Stimulated activated CD4-positive, alpha-beta T cell treated with anti-CD3 and anti-CD28 coated beads, Interleukin-1b, Interleukin-23, amount 100 ng/mL, for 1 hour (primary cell): ENCODE results near the gene GJD3.

ENCODE experiments used
- DNase-seq, 2 donors: peaks; one replicate each; pipeline ENCODE4 v3.0.0-alpha.2; 2020; ENCODE audit warnings: low read depth in 2 of 2

The GJD3 gene

GRCh38 chr17:40340880-40341807 lies 23.4 kb downstream of the GJD3 start:
- peak; percentile 49 to 69 for DNase-seq

GRCh38 chr17:40340327-40340726 lies 24.2 kb downstream of the GJD3 start:
- DNase-seq, result no peak

GRCh38 chr17:40338941-40339649 lies 25.4 kb downstream of the GJD3 start:
- DNase-seq, result no peak

GRCh38 chr17:40338058-40338457 lies 26.5 kb downstream of the GJD3 start:
- DNase-seq, result no peak

GRCh38 chr17:40337351-40337750 lies 27.2 kb downstream of the GJD3 start:
- DNase-seq, result no peak

- no peak for DNase-seq
Observed at GRCh38 chr17:40335620-40336019, 28.9 kb downstream of the GJD3 start.

GRCh38 chr17:40333781-40334448 lies 30.6 kb downstream of the GJD3 start:
- no peak for DNase-seq

- no peak for DNase-seq
Observed at GRCh38 chr17:40331743-40332641, 32.5 kb downstream of the GJD3 start.

GRCh38 chr17:40330850-40331470 lies 33.6 kb downstream of the GJD3 start:
- DNase-seq, result no peak

GRCh38 chr17:40329839-40330794 lies 34.4 kb downstream of the GJD3 start:
- DNase-seq, result no peak

GRCh38 chr17:40328386-40328766 lies 36.2 kb downstream of the GJD3 start:
- DNase-seq, result no peak

GRCh38 chr17:40327735-40328385 lies 36.7 kb downstream of the GJD3 start:
- DNase-seq, result no peak

GRCh38 chr17:40327244-40327729 lies 37.2 kb downstream of the GJD3 start:
- DNase-seq, result no peak

GRCh38 chr17:40326832-40327199 lies 37.7 kb downstream of the GJD3 start:
- DNase-seq, result no peak

GRCh38 chr17:40326014-40326831 lies 38.3 kb downstream of the GJD3 start:
- no peak for DNase-seq

GRCh38 chr17:40325156-40326013 lies 39.2 kb downstream of the GJD3 start:
- no peak for DNase-seq
